OCI-LY7 (cell line): Measurements from ENCODE around the gene ARFGAP3. TPM values are rescaled to one million over a fixed set of nuclear protein-coding genes. Genes with fewer than 3 reads are reported as not detected.

ENCODE experiments used
- BruUV-seq: library from RNA; stranded (reverse); fragments of 400-500 nt; replicated peaks from 2 replicates; lab custom pipeline; 2021; lab: Mats Ljungman, UMichigan
- CTCF ChIA-PET: fragments of 300-600 bp; sonication (Branson Sonifier 250); formaldehyde crosslinking; loops from one replicate; lab custom pipeline; 2022; ENCODE audit warnings: antibody characterized with exemption; ENCODE audit not compliant: unreplicated experiment; lab: Charles Lee
- POLR2A ChIA-PET: fragments of 300-600 bp; sonication (Branson Sonifier 250); formaldehyde crosslinking; loops from one replicate; lab custom pipeline; 2022; ENCODE audit warnings: antibody characterized with exemption; lab: Charles Lee
- DNase-seq: peaks from one replicate; pipeline ENCODE4 v3.0.0-alpha.2; 2015; ENCODE audit warnings: low spot score
- H2AFZ ChIP-seq: fragments of 200-600 bp; sonication (generic), shearing (Covaris generic); 2 replicates; pipeline ENCODE4 v1.6.1; 2014; ENCODE audit warnings: mild to moderate bottlenecking, antibody characterized with exemption, low read length, moderate library complexity
- H3K27ac ChIP-seq: fragments of 200-600 bp; sonication (generic); 2 replicates; pipeline ENCODE4 v1.5.1; 2014; ENCODE audit warnings: mixed run types, low read depth, mild to moderate bottlenecking, moderate library complexity, low read length, inconsistent platforms; ENCODE audit not compliant: poor library complexity, severe bottlenecking
- H3K36me3 ChIP-seq: fragments of 200-600 bp; sonication (generic); 2 replicates; pipeline ENCODE4 v1.6.1; 2014; ENCODE audit warnings: mild to moderate bottlenecking, antibody characterized with exemption, low read length, moderate library complexity, mixed read lengths; ENCODE audit not compliant: insufficient read depth
- H3K4me1 ChIP-seq: fragments of 200-600 bp; sonication (generic); 2 replicates; pipeline ENCODE4 v1.5.1; 2014; ENCODE audit warnings: mild to moderate bottlenecking, low read length; ENCODE audit not compliant: insufficient read depth, poor library complexity, severe bottlenecking
- H3K4me2 ChIP-seq: fragments of 200-600 bp; sonication (generic); 2 replicates; pipeline ENCODE4 v1.6.1; 2014; ENCODE audit warnings: mild to moderate bottlenecking, low read length
- H3K4me3 ChIP-seq: fragments of 200-600 bp; sonication (generic); 2 replicates; pipeline ENCODE4 v1.5.1; 2014; ENCODE audit warnings: mild to moderate bottlenecking, low read depth, low read length; ENCODE audit not compliant: poor library complexity, severe bottlenecking
- H3K79me2 ChIP-seq: fragments of 200-600 bp; sonication (generic); 2 replicates; pipeline ENCODE4 v1.6.1; 2016; ENCODE audit warnings: low read depth, mild to moderate bottlenecking, low read length, moderate library complexity, mixed read lengths; ENCODE audit not compliant: insufficient read depth
- H3K9me2 ChIP-seq: fragments of 200-600 bp; sonication (generic); 2 replicates; pipeline ENCODE4 v1.6.1; 2016; ENCODE audit warnings: mild to moderate bottlenecking, low read length, mixed read lengths; ENCODE audit not compliant: insufficient read depth
- H3K9me3 ChIP-seq: fragments of 200-600 bp; sonication (generic); 2 replicates; pipeline ENCODE4 v1.6.1; 2014; ENCODE audit warnings: mild to moderate bottlenecking, mixed run types, low read length, mixed read lengths
- H4K20me1 ChIP-seq: fragments of 200-600 bp; sonication (generic); 2 replicates; pipeline ENCODE4 v1.6.1; 2014; ENCODE audit warnings: mild to moderate bottlenecking, antibody characterized with exemption, low read length, moderate library complexity, mixed read lengths; ENCODE audit not compliant: insufficient read depth
- CTCF ChIP-seq: fragments of 200-600 bp; sonication (generic); conservative IDR thresholded peaks from 2 replicates; pipeline ENCODE4 v1.5.1; 2014; ENCODE audit warnings: mild to moderate bottlenecking, antibody characterized with exemption, low read length, moderate library complexity, mixed read lengths
- EZH2phosphoT487 ChIP-seq: fragments of 200-600 bp; sonication (generic); IDR thresholded peaks from 2 replicates; pipeline ENCODE4 v1.6.1; 2018; ENCODE audit warnings: low read depth, borderline replicate concordance, mild to moderate bottlenecking, mixed run types, antibody characterized with exemption, low read length, moderate library complexity, mixed read lengths
- intact Hi-C: fragments of 100-400 bp; cut with micrococcal nuclease; formaldehyde crosslinking; loops from one replicate; pipeline ENCODE4 v1.10.0; 2022; ENCODE audit not compliant: unreplicated experiment
- total RNA-seq, 2 experiments: library from RNA; depleted of rRNA in 1 of 2; stranded (reverse); fragments of >200 nt in 1 of 2; shearing (Covaris generic) in 1 of 2; gene quantifications; 2 replicates each; pipeline ENCODE4 v1.2.3, GENCODE V29; 2014 to 2022

The ARFGAP3 gene
- total RNA-seq, 2 experiments from 2014 or later: 24.2 to 47.0 TPM

- intact Hi-C loops: no loop called here
- Histone ChIP-seq H3K9me3 (no peaks in the 10 kb centered on the region), H3K79me2 (no peaks in the 10 kb centered on the region), H2AFZ (no peak overlapping the region), H3K4me1 (no peaks in the 10 kb centered on the region), H3K4me2 (no peak overlapping the region), H3K27ac (no peak overlapping the region), H3K9me2 (no peaks in the 10 kb centered on the region), H3K4me3 (no peak overlapping the region), H4K20me1 (no peaks in the 10 kb centered on the region), H3K36me3 (peaks cover 43% of the 10 kb centered on the region)
- ChIA-PET CTCF (no interaction called here), POLR2A (no interaction called here)
- no TSS peak for BruUV-seq
- TF ChIP-seq EZH2phosphoT487 (no peak), CTCF (no peak)
- no peak for DNase-seq
Observed at GRCh38 chr22:42829302-42829701, 27.8 kb downstream of the ARFGAP3 start.

DNA sequence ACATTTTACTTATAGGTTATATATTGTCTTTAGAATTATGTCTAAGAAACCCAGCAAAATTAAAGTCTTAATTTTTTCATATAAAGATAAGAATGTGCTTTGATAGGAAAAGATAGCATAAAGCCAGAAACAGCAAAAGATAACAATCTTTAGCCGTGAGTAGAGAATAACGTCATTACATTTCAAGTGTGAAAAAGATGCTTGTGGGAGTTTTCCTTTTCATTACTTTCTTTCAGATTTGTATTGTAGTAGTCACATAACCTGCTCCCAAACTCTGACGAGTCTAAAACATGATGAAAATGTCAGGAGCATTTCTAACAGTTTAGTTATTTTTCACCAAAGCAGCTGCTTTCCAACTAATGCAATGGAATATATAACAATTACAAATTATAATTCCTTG is 31.3 kb downstream of the ARFGAP3 start:
- 0 out of 2 replicates have a peak, but pooled peaks cover 4% of the 10 kb centered on the region for H3K9me3 ChIP-seq
- peaks cover 8% of the 10 kb centered on the region for H3K4me1 ChIP-seq
- ChIA-PET CTCF (no interaction called here), POLR2A (no interaction called here)
- peaks cover 28% of the 10 kb centered on the region for H3K36me3 ChIP-seq
- no peak for TF ChIP-seq CTCF
- TF ChIP-seq EZH2phosphoT487: no peak
- H3K4me2 ChIP-seq: no peak overlapping the region
- H3K4me3 ChIP-seq: no peak overlapping the region
- no peak overlapping the region for H2AFZ ChIP-seq
- H3K79me2 ChIP-seq: no peaks in the 10 kb centered on the region
- DNase-seq: no peak
- no peak overlapping the region for H3K27ac ChIP-seq
- no peaks in the 10 kb centered on the region for H4K20me1 ChIP-seq
- intact Hi-C loops: no loop called here
- no TSS peak for BruUV-seq
- no peaks in the 10 kb centered on the region for H3K9me2 ChIP-seq

GRCh38 chr22:42821386-42821785 is 35.7 kb downstream of the ARFGAP3 start:
- Histone ChIP-seq H3K9me2 (no peaks in the 10 kb centered on the region), H3K4me3 (no peak overlapping the region), H3K27ac (no peak overlapping the region), H3K4me1 (peaks cover 18% of the 10 kb centered on the region), H3K4me2 (no peak overlapping the region), H3K36me3 (peaks cover 16% of the 10 kb centered on the region), H3K9me3 (0 out of 2 replicates have a peak, but pooled peaks cover 4% of the 10 kb centered on the region), H3K79me2 (no peaks in the 10 kb centered on the region), H2AFZ (no peak overlapping the region), H4K20me1 (no peaks in the 10 kb centered on the region)
- TF ChIP-seq EZH2phosphoT487: no peak
- no peak for TF ChIP-seq CTCF
- CTCF ChIA-PET: no interaction called here
- POLR2A ChIA-PET: interaction anchor here (0.6 kb wide), 1 partner anchor 46 kb away, joined by 4 read pairs; no protein-coding TSS in a partner anchor
- intact Hi-C loops: no loop called here
- DNase-seq: no peak
- no TSS peak for BruUV-seq
